Panc1 (cell line): Measurements from ENCODE around the gene CENPF.

ENCODE experiments used
- CTCF ChIP-seq: fragments of 450-650 bp; IDR thresholded peaks from 2 replicates; pipeline ENCODE4 v1.5.1; 2017; ENCODE audit warnings: mild to moderate bottlenecking
- REST ChIP-seq, 2 experiments: IDR thresholded peaks; 2 replicates each; pipeline ENCODE4 v1.6.1; 2011 to 2012; ENCODE audit warnings: low read depth in 2 of 2, control low read depth in 1 of 2, low read length in 1 of 2, mild to moderate bottlenecking in 1 of 2, moderate library complexity in 1 of 2; ENCODE audit not compliant: insufficient read depth in 1 of 2

GRCh38 chr1:214636436-214636835, 33.4 kb downstream of the CENPF start:
- TF ChIP-seq CTCF (no peak), REST (IDR thresholded peaks at IDR 0.05; ENCODE audit: insufficient read depth in 1 of 2, low read depth in 2 of 2, low read length in 1 of 2) (no peak)
